Measurements from ENCODE around the gene RGS16.

RGS16 gene

DNA sequence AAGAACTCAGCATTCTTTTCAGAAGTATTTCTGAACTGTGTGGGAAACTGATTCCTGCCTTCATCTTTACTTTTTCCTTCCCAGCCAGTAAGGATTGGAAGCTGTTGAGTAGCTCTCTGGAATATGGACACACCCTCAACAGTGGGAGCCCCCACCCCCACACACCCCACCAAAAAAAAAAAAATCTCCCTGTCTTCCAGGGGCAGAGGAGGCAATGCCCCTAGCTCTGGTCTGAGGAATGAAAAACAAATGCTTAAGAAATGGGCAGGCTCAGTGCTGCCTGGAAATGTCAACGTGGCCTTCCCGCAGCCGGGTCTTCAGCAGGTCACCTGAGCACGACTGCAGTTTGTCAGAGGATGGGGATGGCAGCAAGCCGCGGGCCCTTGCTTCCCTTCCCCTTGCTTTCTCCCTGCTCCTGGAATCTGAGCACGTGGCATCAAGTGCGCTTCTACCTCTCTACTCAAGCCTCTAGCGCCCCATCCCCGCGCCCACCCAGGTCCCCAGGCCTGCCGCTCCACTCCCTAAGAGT is 479 bp downstream of the RGS16 start:
- no peak for DNase-seq

- no peak for DNase-seq
Observed at GRCh38 chr1:182602935-182603645, 1.1 kb downstream of the RGS16 start.

GRCh38 chr1:182601913-182602312 is 2.3 kb downstream of the RGS16 start:
- DNase-seq, result no peak

DNA sequence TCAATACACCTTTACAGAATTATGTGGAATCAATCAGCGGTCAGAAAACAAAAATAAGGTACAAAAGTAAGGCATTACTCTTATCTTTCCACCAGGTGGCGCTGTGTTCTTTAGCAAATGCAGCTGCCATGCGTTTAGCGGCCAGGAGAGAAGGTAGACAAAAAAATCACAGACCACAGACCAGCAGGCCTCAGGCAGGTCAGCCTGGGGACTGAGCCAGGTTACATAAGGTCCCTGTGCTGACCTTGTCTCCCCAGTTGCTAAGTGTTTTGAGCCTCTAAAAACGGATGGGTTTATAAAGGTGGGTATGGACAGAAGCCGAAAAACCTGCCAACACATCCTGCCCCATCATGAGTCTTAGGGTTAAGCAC is 2.8 kb downstream of the RGS16 start:
- peak; percentile 36 for DNase-seq

- no peak for DNase-seq
Observed at GRCh38 chr1:182600745-182601415, 3.3 kb downstream of the RGS16 start.

- DNase-seq, result no peak
Observed at GRCh38 chr1:182600036-182600713, 4.0 kb downstream of the RGS16 start.

DNA sequence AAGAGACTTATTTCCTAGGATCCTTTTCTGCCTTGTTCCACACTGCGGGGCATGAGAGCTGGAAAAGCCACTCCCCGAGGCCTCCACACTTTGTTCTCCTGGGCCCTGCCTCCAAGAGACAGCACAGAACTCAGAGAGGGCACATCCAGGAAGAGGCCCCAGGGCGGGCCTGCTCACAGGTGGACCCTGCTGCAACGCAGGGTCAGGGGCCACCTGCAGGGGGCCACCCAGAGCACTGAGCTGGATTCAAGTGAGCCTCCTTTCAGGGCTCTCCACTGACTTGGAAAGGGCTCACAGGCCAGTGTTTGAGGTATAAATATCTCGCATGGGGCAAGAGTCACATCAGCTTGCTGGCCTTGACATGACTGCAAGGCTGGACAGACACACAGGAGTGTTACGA is 4.8 kb downstream of the RGS16 start:
- DNase-seq, result no peak

- DNase-seq, result no peak
Observed at GRCh38 chr1:182598296-182598695, 5.9 kb downstream of the RGS16 start.

DNA sequence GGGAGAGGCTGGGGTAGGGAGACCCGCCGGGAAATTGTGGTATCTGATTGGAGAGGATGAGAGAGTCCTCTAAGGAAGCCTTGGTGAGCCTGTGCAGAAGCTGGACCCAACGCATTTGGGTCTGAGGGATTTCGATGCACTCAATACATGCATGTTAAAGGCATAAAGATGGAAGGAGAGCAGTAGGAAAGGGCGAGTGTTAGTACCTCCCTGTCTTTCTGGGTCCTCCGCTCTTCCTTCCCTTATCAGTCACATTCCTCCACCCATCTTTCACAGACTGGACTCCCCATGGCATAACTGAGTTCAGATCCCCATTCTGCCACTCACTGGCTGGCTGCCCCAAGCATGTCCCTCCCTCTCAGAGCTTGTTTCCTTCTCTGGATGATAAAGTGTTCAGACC is 7.3 kb downstream of the RGS16 start:
- DNase-seq, result no peak

DNA sequence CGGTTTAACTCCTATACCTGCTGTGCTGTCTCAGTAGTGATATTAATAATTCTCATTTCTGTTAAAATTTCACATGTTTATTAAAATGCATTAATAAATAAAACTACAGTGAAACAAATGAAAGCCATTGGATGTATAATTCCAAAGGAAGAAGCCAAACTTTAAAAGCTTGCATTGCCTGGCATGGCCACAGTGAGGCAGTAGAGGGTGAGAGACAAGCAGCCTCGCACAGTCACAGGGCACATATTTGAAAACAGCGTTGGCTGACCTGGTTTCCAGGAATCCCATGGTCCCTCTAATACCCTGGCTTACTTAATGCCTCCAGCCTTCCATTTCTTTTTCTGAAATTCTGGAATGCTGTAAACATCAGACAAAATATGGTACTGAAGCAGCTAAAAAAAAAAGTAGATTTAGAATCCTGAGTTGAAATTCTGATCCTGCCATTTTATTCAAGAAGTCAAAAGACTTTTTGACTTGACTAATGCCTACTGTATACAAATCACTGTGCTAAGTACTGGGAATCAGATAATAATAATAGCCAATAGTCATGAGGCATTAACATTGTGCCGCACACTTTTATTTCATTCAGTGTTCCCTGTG is 8.4 kb downstream of the RGS16 start:
- DNase-seq, result peak; percentile 50

GRCh38 chr1:182589931-182590330 is 14.3 kb downstream of the RGS16 start:
- DNase-seq, result no peak

GRCh38 chr1:182589520-182589919 is 14.7 kb downstream of the RGS16 start:
- DNase-seq, result no peak

GRCh38 chr1:182588500-182589396 is 15.4 kb downstream of the RGS16 start, which contains the start of gene RNASEL:
Gene RNASEL, minus strand, starts transcription at chr1:182589256. Its CDS starts 2,450 bp downstream, at chr1:182586806.
- peak; percentile 25 for DNase-seq

GRCh38 chr1:182587666-182588499 is 16.3 kb downstream of the RGS16 start:
- no peak for DNase-seq

GRCh38 chr1:182587093-182587492 is 17.1 kb downstream of the RGS16 start:
- DNase-seq, result no peak

DNA sequence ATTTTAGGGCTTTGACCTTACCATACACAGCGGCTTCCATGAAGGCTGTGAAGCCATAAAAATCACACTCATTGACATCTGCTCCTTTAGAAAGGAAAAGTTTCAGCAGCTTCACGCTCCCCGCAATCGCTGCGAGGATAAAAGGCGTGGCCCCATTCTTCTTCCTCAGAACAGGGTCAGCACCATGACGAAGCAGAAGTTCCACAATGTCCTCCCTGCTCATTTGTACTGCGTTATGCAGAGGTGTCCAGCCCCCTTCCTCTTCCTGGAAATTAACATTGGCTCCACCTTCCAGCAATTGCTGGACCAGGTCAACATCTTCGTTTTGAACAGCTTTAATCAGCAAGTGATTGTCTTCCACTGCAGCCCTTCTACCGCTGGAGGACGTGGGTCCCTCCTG is 17.8 kb downstream of the RGS16 start:
- DNase-seq, result no peak

- no peak for DNase-seq
Observed at GRCh38 chr1:182584746-182585145, 19.4 kb downstream of the RGS16 start.

DNA sequence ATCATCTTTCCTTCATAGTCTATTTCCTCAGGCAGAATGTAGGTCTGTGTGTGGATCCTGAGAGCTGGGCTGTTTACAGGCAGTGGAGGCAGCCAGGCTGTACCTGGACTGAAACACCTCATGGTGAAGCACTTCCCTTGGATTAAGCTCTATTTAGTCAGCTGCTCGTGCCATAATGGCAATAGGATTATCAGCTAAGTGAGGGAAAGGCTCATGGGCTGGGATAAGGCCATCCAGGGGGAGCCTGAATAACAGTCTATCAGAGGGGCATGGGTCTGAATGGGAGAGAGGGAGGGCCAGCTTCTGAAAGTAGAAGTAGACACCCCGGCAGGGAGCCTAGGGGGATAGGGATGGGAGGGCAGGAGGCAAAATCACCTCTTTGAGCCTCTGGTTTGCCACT is 23.5 kb downstream of the RGS16 start:
- no peak for DNase-seq

DNA sequence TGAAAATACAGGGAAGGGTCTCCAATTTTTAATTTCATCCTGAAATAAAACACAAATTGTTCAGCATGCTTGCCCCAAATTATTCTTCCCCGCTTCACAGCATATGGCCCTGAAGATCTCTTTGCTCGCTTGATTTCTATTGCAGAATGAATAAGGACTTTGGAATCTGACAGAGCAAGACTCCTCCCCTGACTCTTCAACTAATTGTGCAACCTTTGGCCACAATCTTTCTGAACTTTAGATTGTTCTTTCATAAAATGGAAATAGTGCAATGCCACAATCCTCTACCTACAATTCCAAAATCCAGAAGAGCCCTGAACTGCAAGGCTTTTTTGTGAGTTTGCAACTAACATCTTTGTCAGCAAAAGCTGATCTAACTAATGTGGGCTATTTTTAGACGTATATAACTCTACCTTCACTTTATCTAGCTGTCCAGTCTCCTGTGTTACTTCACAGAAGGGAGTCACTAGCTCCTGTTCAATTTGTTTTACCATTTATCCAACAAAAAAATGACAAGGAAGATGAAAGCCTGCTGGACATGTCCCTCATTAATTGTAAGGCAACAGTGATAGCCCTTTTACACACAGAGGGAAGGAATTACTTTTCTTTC is 28.5 kb downstream of the RGS16 start:
- DNase-seq, result no peak

DNA sequence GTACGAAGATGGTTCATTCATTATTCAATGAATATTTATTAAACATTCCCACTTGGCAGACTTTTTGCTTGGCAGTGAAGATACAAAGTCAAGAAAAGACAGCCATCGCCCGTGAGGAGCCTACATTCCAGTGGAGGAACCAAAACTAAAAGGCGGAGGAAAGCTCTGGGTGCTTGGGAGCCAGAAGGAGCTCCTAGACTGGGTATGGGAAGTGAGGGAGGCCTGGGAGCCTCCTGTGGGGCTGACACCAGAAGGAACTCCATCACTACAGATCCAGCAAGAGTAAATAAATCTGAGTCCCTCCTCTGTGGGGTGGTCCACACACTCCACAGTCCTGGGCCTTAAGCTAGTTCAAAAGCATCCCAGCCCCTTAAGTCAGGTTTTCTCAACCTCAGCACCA is 30.0 kb downstream of the RGS16 start:
- DNase-seq, result no peak

DNA sequence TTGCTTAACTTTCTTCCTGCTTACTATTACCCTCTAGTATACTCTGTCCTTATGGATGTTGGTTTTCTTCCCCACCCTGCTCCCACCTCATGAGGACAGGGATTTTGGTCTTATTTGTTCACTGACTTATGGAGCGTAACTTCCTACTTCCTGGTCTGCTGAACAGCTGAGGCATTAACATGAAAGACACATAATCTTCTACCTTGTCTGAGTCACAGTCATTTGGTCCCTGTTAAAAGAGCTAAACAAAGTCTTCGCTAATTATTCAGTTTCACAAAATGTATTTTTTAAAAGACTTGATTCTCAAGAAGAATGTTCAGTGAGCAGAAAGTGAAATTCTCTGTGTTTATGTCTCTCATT is 33.6 kb downstream of the RGS16 start:
- no peak for DNase-seq

All from NK-92 treated with Interleukin-12 subunit alpha and Interleukin-12 subunit beta, amount 100 ng/mL, for 24 hours (cell line).